ENCODE data around the gene PEMT.

GRCh38 chr17:17495536-17496188, 95.8 kb downstream of the PEMT start:
- TF ChIP-seq GATA2 (IDR thresholded peaks at IDR 0.05; ENCODE audit: low read depth, low read length) (no peak), GATA3 (IDR thresholded peaks at IDR 0.05; ENCODE audit: low read depth, low read length) (no peak)
